ENCODE results near the gene WDR27. TPM values are rescaled to one million over a fixed set of nuclear protein-coding genes. Genes with fewer than 3 reads are reported as not detected.

Gene WDR27
- total RNA-seq, 1 donor from 2014 or later = 70.6 TPM

DNA sequence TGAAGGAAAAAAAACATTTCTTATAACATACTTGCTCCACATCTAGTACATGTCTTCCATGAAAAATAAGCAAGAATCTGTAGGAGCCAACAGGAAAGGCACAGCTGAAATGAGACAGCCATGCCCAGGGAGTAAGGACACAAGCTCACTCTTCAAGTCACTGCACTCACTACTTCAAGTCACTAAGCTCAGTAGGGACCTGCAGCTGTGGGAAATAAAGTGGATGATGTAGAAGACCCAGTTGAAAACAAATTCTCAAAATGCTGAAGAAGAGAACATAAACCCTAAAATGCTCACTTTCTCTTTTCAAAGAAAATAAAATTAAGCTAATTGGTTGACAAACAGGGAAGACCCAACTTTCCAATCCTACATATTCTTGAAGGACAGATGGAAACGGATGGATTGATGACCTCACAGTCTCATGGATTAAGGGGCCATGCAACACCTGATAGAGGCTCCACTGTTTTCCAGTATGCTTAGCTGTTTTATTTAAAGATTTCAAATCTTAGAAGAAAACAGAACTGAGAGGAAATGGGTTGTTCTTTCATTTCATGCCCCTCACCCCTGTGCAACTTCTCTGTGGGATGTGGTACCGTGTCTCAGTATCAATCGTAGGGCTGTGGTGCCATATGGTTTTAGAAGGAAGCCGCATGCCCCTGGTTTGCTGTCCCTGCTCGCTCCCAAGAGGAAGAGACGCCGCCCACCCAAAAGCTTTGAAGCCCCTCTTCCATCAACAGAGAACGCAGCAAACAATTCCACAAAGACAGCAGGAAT is 133.3 kb downstream of the WDR27 start:
- no peak for DNase-seq (ENCODE audit: extremely low read depth, low read depth, low spot score)

GRCh38 chr6:169567819-169568218 is 134.0 kb downstream of the WDR27 start:
- no peak for DNase-seq (ENCODE audit: extremely low read depth, low read depth, low spot score)

GRCh38 chr6:169566961-169567750 is 134.7 kb downstream of the WDR27 start:
- DNase-seq (ENCODE audit: extremely low read depth, low read depth, low spot score) = no peak

GRCh38 chr6:169566319-169566718 is 135.5 kb downstream of the WDR27 start:
- DNase-seq (ENCODE audit: extremely low read depth, low read depth, low spot score) = no peak

- DNase-seq (ENCODE audit: extremely low read depth, low read depth, low spot score) = no peak
Observed at GRCh38 chr6:169564453-169565240, 137.2 kb downstream of the WDR27 start.

- DNase-seq (ENCODE audit: extremely low read depth, low read depth, low spot score) = no peak
Observed at GRCh38 chr6:169561665-169562064, 140.2 kb downstream of the WDR27 start.

DNA sequence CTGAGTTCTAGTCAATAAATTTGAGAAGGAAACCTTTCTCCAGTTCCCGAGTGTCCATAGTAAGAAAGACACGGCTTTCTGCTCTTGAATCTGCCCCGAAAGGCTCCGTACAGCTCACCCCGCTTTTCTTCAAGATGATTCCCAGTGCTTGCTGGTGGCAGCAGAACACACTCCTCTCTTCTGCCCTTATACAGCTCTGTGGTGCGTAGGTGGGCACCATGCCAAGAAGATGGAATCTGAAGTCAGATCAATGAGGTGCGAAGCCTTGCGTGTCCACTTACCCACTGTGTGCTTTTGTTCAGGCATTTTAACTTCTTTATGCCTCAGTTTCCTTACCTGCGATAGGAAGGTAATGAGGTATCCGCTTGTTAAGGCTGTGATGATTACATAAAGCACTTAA is 142.2 kb downstream of the WDR27 start:
- no peak for DNase-seq (ENCODE audit: extremely low read depth, low read depth, low spot score)

GRCh38 chr6:169558774-169559441 is 142.9 kb downstream of the WDR27 start:
- DNase-seq (ENCODE audit: extremely low read depth, low read depth, low spot score) = no peak

GRCh38 chr6:169558378-169558773 is 143.5 kb downstream of the WDR27 start:
- DNase-seq (ENCODE audit: extremely low read depth, low read depth, low spot score) = no peak

GRCh38 chr6:169557887-169558286 is 143.9 kb downstream of the WDR27 start:
- DNase-seq (ENCODE audit: extremely low read depth, low read depth, low spot score) = no peak

DNA sequence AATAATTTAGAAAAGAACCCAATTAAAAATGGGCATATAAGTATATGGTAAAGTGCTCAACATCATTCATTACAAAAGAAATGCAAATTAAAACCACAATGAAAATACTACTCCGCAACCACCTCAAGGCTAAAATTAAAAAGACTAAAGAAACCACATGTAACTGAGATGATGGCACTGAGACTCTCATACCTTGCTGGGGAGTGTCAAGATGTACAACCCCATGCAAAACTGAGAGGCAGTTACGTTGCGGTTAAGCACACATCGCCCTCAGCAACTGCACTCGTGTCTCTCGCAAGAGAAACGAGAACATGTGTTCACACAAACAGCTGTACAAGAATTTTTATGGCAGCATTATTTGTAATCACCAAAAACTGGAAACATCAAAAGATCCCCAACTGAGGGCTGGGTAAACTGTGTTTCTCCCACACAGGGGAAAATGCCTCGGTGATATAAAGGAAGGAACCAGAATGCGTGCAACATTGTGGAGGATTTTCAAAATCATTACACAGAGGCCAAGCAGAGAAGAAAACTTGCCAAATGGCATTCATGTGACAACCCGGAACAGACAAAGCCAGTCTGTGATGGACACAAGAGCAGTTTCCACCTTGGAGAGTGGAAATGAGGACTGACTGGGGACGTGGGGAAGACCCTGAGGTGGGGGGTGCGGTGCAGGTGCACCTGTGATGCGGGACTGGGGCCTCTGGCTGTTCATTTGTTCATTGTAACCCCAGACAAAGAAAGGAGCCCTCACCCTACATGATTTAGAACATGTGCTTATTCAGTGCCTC is 144.9 kb downstream of the WDR27 start:
- no peak for DNase-seq (ENCODE audit: extremely low read depth, low read depth, low spot score)

DNA sequence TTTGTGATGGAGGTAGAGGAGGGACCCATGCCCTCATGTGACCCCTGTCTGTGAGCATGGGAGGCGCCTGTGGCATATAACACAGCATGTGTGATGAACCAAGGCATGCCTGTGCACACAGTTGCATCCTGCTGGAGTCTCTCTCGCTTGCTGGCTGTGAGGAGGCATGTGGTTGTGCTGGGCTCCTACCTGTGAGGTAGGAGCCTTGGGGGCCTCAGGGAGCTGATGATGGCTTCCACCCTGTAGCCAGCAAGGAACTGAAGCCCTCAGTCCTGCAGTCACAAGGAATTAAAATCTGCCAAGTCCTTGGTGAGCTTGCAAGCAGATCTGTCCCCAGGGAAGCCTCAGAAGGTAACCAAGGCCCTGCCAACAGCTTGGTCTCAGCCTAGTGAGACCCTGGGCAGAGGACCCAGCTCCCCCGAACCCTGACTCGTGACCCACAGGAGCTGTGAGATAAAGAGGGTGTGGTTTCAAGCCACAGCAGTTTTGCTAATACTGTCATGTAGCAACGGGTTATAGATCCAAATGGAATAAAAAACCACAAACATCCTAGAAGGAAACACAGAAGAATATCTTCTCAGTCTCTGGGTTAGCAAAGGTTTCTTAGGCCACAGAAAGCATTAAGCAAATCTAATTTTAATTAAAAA is 145.7 kb downstream of the WDR27 start:
- DNase-seq (ENCODE audit: extremely low read depth, low read depth, low spot score) = no peak

- no peak for DNase-seq (ENCODE audit: extremely low read depth, low read depth, low spot score)
Observed at GRCh38 chr6:169545982-169546381, 155.8 kb downstream of the WDR27 start.

DNA sequence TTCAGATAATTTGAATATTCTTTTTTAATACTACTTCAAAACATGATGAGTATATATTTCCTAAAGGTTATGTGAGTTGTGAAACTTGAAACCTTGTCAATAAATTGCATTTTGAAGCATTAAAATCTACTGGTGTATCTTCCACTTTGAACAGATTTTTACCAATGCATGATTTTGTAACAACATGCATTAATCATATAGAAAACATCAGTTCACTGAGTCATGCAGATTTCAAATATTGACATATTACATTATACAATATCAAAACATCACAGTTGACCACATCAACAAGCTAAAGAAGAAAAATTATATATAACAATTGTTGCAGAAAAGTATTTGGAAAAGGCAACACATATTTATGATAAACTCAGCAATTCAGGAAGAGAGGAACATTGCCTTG is 158.1 kb downstream of the WDR27 start:
- no peak for DNase-seq (ENCODE audit: extremely low read depth, low read depth, low spot score)

GRCh38 chr6:169542491-169542890 is 159.3 kb downstream of the WDR27 start:
- no peak for DNase-seq (ENCODE audit: extremely low read depth, low read depth, low spot score)

GRCh38 chr6:169539176-169539897 is 162.5 kb downstream of the WDR27 start:
- DNase-seq (ENCODE audit: extremely low read depth, low read depth, low spot score) = peak; percentile 16

DNA sequence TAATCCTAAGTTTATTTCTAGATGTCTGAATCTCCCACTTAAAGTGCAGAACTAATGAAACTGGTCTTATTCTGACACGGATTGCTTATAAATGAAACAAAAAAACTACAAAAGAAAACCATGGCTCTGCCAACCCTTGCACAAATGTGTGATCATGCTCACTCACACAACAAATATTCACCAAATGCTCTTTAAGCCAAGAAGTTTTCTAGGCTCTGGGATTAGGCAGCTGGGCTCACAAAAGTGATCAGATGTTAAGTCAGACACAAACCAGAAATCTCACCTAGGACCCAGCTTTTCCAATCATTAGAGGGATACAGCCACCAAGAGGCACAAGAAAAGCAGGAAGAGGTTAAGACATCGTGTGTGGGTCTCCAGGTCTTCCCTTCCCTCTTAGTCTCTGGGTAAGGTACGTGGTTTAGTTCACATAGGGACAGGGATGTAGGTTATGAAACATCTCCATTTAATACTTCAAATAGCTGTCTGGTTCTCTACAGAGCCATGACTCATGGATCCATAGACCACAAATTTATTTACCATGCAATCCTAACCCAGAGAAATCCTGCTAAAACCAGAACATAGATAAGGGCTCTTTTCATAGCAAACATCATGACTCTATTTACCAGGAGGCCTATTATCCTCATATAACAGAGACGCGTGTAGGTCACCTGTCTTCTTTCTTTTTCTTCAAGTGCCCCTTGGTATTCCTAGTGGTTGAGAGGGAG is 165.2 kb downstream of the WDR27 start:
- no peak for DNase-seq (ENCODE audit: extremely low read depth, low read depth, low spot score)

DNA sequence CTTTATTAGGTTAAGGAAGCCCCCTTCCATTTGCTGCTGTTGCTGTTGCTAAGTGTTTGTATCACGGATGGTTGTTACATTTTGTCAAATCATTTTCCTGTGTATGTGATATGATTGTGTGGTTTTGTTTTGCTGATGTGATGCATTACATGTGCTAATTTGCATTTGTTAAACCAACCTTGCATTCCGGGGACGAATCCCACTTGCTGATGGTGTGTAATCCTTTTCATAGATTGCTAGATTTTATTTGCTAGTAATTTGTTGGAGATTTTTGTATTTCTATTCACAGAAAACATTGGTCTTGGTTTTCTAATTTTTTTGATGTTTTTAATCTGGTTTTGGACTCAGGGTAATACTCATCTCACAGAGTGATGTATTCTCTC is 167.8 kb downstream of the WDR27 start:
- DNase-seq (ENCODE audit: extremely low read depth, low read depth, low spot score) = no peak

All from glomerular endothelial cell (primary cell).